GM19395 (cell line): ENCODE results near the gene HLA-DQB1.
"Not testable (repeated sequence)": the region's sequence is repeated elsewhere in the genome, so short reads cannot be mapped to it uniquely, and the experiment has no call there.

ENCODE experiments used
- ATAC-seq: cut with Tn5 transposase; IDR thresholded peaks from one replicate; pipeline ENCODE4 v1.9.1; 2021; ENCODE audit warnings: mild to moderate bottlenecking, moderate library complexity; ENCODE audit not compliant: unreplicated experiment

Gene HLA-DQB1

GRCh38 chr6:32662836-32663235 lies 3.6 kb downstream of the HLA-DQB1 start:
- ATAC-seq = no peak

GRCh38 chr6:32662099-32662498 lies 4.4 kb downstream of the HLA-DQB1 start:
- ATAC-seq = no peak

GRCh38 chr6:32659856-32660595 lies 6.4 kb downstream of the HLA-DQB1 start:
- ATAC-seq = no peak

GRCh38 chr6:32658268-32658897 lies 8.1 kb downstream of the HLA-DQB1 start:
- ATAC-seq = no peak

- ATAC-seq = not testable (repeated sequence)
These were observed 8.6 kb downstream of the HLA-DQB1 start for GRCh38 chr6:32657819-32658218.

- not testable (repeated sequence) for ATAC-seq
These were observed 9.1 kb downstream of the HLA-DQB1 start for GRCh38 chr6:32657329-32657728.

- no peak for ATAC-seq
These were observed 11.2 kb downstream of the HLA-DQB1 start for GRCh38 chr6:32655203-32655710.

GRCh38 chr6:32645047-32645703 lies 21.3 kb downstream of the HLA-DQB1 start:
- ATAC-seq = no peak

GRCh38 chr6:32643904-32644303 lies 22.6 kb downstream of the HLA-DQB1 start:
- ATAC-seq = no peak

GRCh38 chr6:32642720-32643106 lies 23.7 kb downstream of the HLA-DQB1 start:
- ATAC-seq = no peak

- not testable (repeated sequence) for ATAC-seq
These were observed 24.4 kb downstream of the HLA-DQB1 start for GRCh38 chr6:32641785-32642719.

GRCh38 chr6:32641122-32641521 lies 25.3 kb downstream of the HLA-DQB1 start:
- ATAC-seq = no peak

GRCh38 chr6:32639440-32640394 lies 26.7 kb downstream of the HLA-DQB1 start:
- ATAC-seq = no peak

GRCh38 chr6:32638532-32639219 lies 27.8 kb downstream of the HLA-DQB1 start:
- no peak for ATAC-seq

- no peak for ATAC-seq
These were observed 28.6 kb downstream of the HLA-DQB1 start for GRCh38 chr6:32637883-32638282.

- peak; percentile 68 for ATAC-seq
These were observed 29.1 kb downstream of the HLA-DQB1 start, which contains the start of gene HLA-DQA1 for GRCh38 chr6:32637219-32637880. TSS of gene HLA-DQA1 (plus strand) at chr6:32637406. CDS start at chr6:32637459, 53 bp downstream.

- ATAC-seq = no peak
These were observed 30.8 kb downstream of the HLA-DQB1 start for GRCh38 chr6:32635526-32636123.

- ATAC-seq = not testable (repeated sequence)
These were observed 36.7 kb downstream of the HLA-DQB1 start for GRCh38 chr6:32629793-32630192.
